ENCODE results near the gene SUMF1. TPM values are rescaled to one million over a fixed set of nuclear protein-coding genes. Genes with fewer than 3 reads are reported as not detected.

SUMF1 gene
- total and polyA plus RNA-seq, 8 donors, result 7.1 to 25.8 (median 12.6) TPM

GRCh38 chr3:4491855-4492207 lies 24.8 kb upstream of the SUMF1 start:
- DNase-seq, result no peak
- WGBS, 2 donors, result 10 to 16% methylated on average over 5 of the region's 5 CpGs

GRCh38 chr3:4478261-4478660 lies 11.2 kb upstream of the SUMF1 start:
- Histone ChIP-seq H3K4me3 (no peak overlapping the region), H3K27ac (no peak overlapping the region), H3K4me1 (no peaks in the 10 kb centered on the region), H3K9me3 (no peaks in the 10 kb centered on the region), H3K36me3 (no peaks in the 10 kb centered on the region), H3K27me3 (no peaks in the 10 kb centered on the region)
- no peak for TF ChIP-seq CTCF (IDR thresholded peaks at IDR 0.05)
- ATAC-seq (no peak), DNase-seq (no peak), FAIRE-seq (no peak)
- WGBS, 2 donors, result 59 to 71% methylated on average over 3 of the region's 3 CpGs
- intact Hi-C loops (cut with DNase I), result no loop called here

More at GRCh38 chr3:4491855-4492207, 24.8 kb upstream of the SUMF1 start:
- Histone ChIP-seq H3K4me1 (peaks cover 0 to 5% (median 0%) of the 10 kb centered on the region in 3 donors), H3K36me3 (no peaks in the 10 kb centered on the region), H3K27me3 (no peaks in the 10 kb centered on the region), H3K9me3 (no peaks in the 10 kb centered on the region), H3K4me3 (peak overlapping the region; percentile 58 to 89 (median 76)), H3K27ac (peak overlapping the region in 1 of 4 donors; percentile 85)
- TF ChIP-seq CTCF (IDR thresholded peaks at IDR 0.05), result no peak
- intact Hi-C loops (cut with DNase I), result no loop called here
- no peak for ATAC-seq
- FAIRE-seq, result no peak

- DNase-seq (no peak), ATAC-seq (no peak), FAIRE-seq (no peak)
- Histone ChIP-seq H3K4me1 (peaks cover 0 to 7% (median 7%) of the 10 kb centered on the region in 3 donors), H3K27ac (no peak overlapping the region), H3K9me3 (no peaks in the 10 kb centered on the region), H3K36me3 (no peaks in the 10 kb centered on the region), H3K27me3 (no peaks in the 10 kb centered on the region), H3K4me3 (no peak overlapping the region)
- intact Hi-C loops (cut with DNase I), result no loop called here
- 34 to 41% methylated on average over 1 of the region's 1 CpG for WGBS, 2 donors
- TF ChIP-seq CTCF (IDR thresholded peaks at IDR 0.05), result no peak
Observed at GRCh38 chr3:4476496-4476895, 9.4 kb upstream of the SUMF1 start.

- Histone ChIP-seq H3K27me3 (no peaks in the 10 kb centered on the region), H3K36me3 (no peaks in the 10 kb centered on the region), H3K27ac (no peak overlapping the region), H3K9me3 (no peaks in the 10 kb centered on the region), H3K4me3 (no peak overlapping the region), H3K4me1 (peaks cover 0 to 7% (median 7%) of the 10 kb centered on the region in 3 donors)
- DNase-seq, result no peak
- intact Hi-C loops (cut with DNase I), result no loop called here
- TF ChIP-seq CTCF (IDR thresholded peaks at IDR 0.05), result no peak
- no peak for ATAC-seq
- FAIRE-seq, result no peak
Observed at GRCh38 chr3:4475804-4476203, 8.7 kb upstream of the SUMF1 start.

- Histone ChIP-seq H3K36me3 (no peaks in the 10 kb centered on the region), H3K4me3 (no peak overlapping the region), H3K9me3 (no peaks in the 10 kb centered on the region), H3K27ac (peak overlapping the region in 1 of 4 donors; percentile 36), H3K27me3 (no peaks in the 10 kb centered on the region), H3K4me1 (peaks cover 0 to 7% (median 7%) of the 10 kb centered on the region in 3 donors)
- ATAC-seq (peak; percentile 62 to 88 (median 74)), FAIRE-seq (no peak), DNase-seq (peak in 3 of 6 donors; percentile 18 to 66 (median 31))
- intact Hi-C loops (cut with DNase I), result no loop called here
- TF ChIP-seq CTCF (IDR thresholded peaks at IDR 0.05), result no peak
- WGBS, 2 donors, result 50 to 52% methylated on average over 7 of the region's 7 CpGs
Observed at GRCh38 chr3:4474683-4475490, 7.8 kb upstream of the SUMF1 start.
